CD4-positive, CD25-positive, alpha-beta regulatory T cell (primary cell): Measurements from ENCODE around the gene MYO18B. TPM values are rescaled to one million over a fixed set of nuclear protein-coding genes. Genes with fewer than 3 reads are reported as not detected.

Experiments used
- ATAC-seq, 2 donors: fragments of 150-1000 bp; cut with Tn5 transposase; one replicate each; pipeline ENCODE4 v1.10.0; 2021; ENCODE audit warnings: low read depth in 2 of 2, moderate number of reproducible peaks in 2 of 2, moderate library complexity in 1 of 2
- DNase-seq, 3 donors: peaks; one replicate each; pipeline versions ENCODE4 v3.0.0 to v3.0.0-alpha.2; 2012 to 2022; ENCODE audit warnings: mixed read lengths in 1 of 3
- H3K27ac ChIP-seq: one replicate; pipeline ENCODE4 v1.7.0; 2013; ENCODE audit warnings: mild to moderate bottlenecking, low read length; ENCODE audit not compliant: insufficient read depth, poor library complexity, severe bottlenecking
- H3K27me3 ChIP-seq: one replicate; pipeline ENCODE4 v1.7.0; 2013; ENCODE audit warnings: low read length; ENCODE audit not compliant: control insufficient read depth, insufficient read depth
- H3K36me3 ChIP-seq: one replicate; pipeline ENCODE4 v1.7.0; 2013; ENCODE audit warnings: mild to moderate bottlenecking, low read length, moderate library complexity; ENCODE audit not compliant: control insufficient read depth, insufficient read depth
- H3K4me1 ChIP-seq: 2 replicates; pipeline ENCODE4 v1.7.0; 2013; ENCODE audit warnings: mild to moderate bottlenecking, low read length; ENCODE audit not compliant: insufficient read depth, control insufficient read depth, poor library complexity, severe bottlenecking
- H3K4me3 ChIP-seq: one replicate; pipeline ENCODE4 v1.7.0; 2013; ENCODE audit warnings: low read depth, mild to moderate bottlenecking, low read length, moderate library complexity
- H3K9me3 ChIP-seq, 2 experiments: 1 replicate in 1 of 2; 2 replicates in 1 of 2; pipeline ENCODE4 v1.7.0; 2013; ENCODE audit warnings: low read length in 2 of 2, mild to moderate bottlenecking in 1 of 2, moderate library complexity in 1 of 2; ENCODE audit not compliant: control insufficient read depth in 2 of 2
- H3K27ac Mint-ChIP-seq, 3 donors: one replicate each; pipeline ENCODE4 v1.8.0; 2020 to 2022; ENCODE audit warnings: mild to moderate bottlenecking in 3 of 3, mixed read lengths in 3 of 3, moderate library complexity in 2 of 3
- H3K27me3 Mint-ChIP-seq: one replicate; pipeline ENCODE4 v1.8.0; 2022; ENCODE audit warnings: mild to moderate bottlenecking, mixed read lengths
- H3K36me3 Mint-ChIP-seq: one replicate; pipeline ENCODE4 v1.8.0; 2020; ENCODE audit warnings: mixed read lengths
- H3K4me1 Mint-ChIP-seq, 4 donors: one replicate each; pipeline ENCODE4 v1.8.0; 2020 to 2022; ENCODE audit warnings: mixed read lengths in 4 of 4, mild to moderate bottlenecking in 1 of 4
- H3K4me3 Mint-ChIP-seq, 4 donors: one replicate each; pipeline ENCODE4 v1.8.0; 2020 to 2022; ENCODE audit warnings: mild to moderate bottlenecking in 4 of 4, mixed read lengths in 4 of 4, moderate library complexity in 3 of 4
- H3K9me3 Mint-ChIP-seq, 7 donors: one replicate each; pipeline ENCODE4 v1.8.0; 2020 to 2022; ENCODE audit warnings: mixed read lengths in 7 of 7, mild to moderate bottlenecking in 3 of 7, moderate library complexity in 2 of 7
- polyA plus RNA-seq, 4 donors: library from polyadenylated mRNA; unstranded; fragments of 300-500 nt; fragmentation: Illumina TruSeq; gene quantifications; one replicate each; pipeline ENCODE4 v1.2.3, GENCODE V29; 2021
- total RNA-seq: library from RNA; stranded (reverse); gene quantifications from one replicate; pipeline ENCODE4 v1.2.3, GENCODE V29; 2022

The MYO18B gene
- total and polyA plus RNA-seq, 5 donors from 2014 or later = 0.27 to 0.35 TPM; not detected in 3

DNA sequence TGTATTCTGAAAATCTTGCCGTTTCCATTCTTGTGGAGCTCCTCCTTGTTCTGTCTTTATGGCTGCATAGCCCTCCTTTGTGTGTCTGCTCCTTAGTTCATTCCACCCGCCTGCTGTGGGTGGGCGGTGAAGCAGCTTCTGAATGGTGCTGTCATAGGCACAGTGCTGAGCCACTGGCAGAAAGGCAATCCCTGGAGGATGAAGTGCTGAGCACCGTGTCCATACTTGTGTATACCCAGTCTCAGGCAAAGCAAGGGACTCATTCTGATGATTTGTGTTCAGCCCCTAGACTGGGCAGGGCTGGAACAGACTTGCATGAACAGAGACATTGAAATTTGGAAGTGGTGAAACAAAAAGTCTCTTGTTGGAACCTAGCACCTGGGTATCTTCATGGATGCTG is 134.9 kb downstream of the MYO18B start:
- Mint-ChIP-seq H3K36me3 (no peaks in the 10 kb centered on the region), H3K27me3 (peaks cover 9% of the 10 kb centered on the region), H3K9me3 (no peaks in the 10 kb centered on the region), H3K27ac (no peak overlapping the region), H3K4me3 (no peak overlapping the region), H3K4me1 (no peaks in the 10 kb centered on the region)
- Histone ChIP-seq H3K4me3 (no peak overlapping the region), H3K4me1 (no peaks in the 10 kb centered on the region), H3K27me3 (no peaks in the 10 kb centered on the region), H3K36me3 (no peaks in the 10 kb centered on the region), H3K9me3 (no peaks in the 10 kb centered on the region), H3K27ac (no peak overlapping the region)
- DNase-seq (no peak), ATAC-seq (no peak)

DNA sequence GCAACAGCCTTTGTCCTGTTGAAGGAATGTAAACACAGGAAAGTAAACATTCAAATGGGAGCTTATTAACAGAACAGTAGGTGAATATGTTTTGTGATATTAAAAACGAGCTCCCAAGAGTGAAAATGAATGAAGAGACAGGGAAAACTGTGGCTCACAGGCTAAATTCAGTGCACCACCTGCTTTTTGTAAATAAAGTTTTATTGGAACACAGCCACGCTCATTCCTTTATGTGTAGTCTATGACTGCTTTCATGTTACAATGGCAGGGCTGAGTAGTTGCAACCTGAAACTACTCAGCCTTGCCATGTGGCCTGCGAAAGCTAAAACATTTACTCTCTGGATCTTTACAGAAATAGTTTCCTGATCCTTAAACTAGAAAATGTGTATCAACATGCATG is 136.9 kb downstream of the MYO18B start:
- H3K4me3 Mint-ChIP-seq = no peak overlapping the region
- H3K4me1 Mint-ChIP-seq = no peaks in the 10 kb centered on the region
- ATAC-seq (no peak), DNase-seq (no peak)
- H3K27ac Mint-ChIP-seq = no peak overlapping the region
- no peak overlapping the region for H3K4me3 ChIP-seq
- H3K27ac ChIP-seq = no peak overlapping the region
- peaks cover 13% of the 10 kb centered on the region for H3K27me3 Mint-ChIP-seq
- H3K9me3 ChIP-seq = no peaks in the 10 kb centered on the region
- H3K9me3 Mint-ChIP-seq = no peaks in the 10 kb centered on the region
- H3K4me1 ChIP-seq = no peaks in the 10 kb centered on the region
- H3K27me3 ChIP-seq = no peaks in the 10 kb centered on the region
- no peaks in the 10 kb centered on the region for H3K36me3 Mint-ChIP-seq
- H3K36me3 ChIP-seq = no peaks in the 10 kb centered on the region

DNA sequence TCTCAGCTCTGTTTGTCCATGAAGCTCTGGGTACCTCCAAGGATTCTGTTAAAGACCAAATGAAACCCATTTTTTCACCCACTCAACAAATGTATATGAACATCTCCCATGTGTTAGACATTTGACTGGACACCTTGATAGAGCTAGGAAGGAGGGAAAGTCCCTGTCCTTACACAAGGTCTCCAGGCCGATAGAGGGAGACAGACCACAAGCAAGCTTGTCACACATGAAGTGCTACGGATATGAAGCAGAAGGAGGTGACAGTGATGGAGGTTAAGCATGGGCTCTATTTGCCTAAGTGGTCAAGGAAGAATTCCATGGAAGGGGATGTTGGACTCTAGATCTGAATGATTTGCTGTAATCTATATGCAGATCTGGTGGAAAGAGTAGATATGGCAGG is 138.5 kb downstream of the MYO18B start:
- Mint-ChIP-seq H3K9me3 (no peaks in the 10 kb centered on the region), H3K36me3 (no peaks in the 10 kb centered on the region), H3K27me3 (peaks cover 13% of the 10 kb centered on the region), H3K4me3 (no peak overlapping the region), H3K4me1 (no peaks in the 10 kb centered on the region), H3K27ac (no peak overlapping the region)
- H3K4me1 ChIP-seq = no peaks in the 10 kb centered on the region
- DNase-seq (no peak), ATAC-seq (no peak)
- H3K9me3 ChIP-seq = no peaks in the 10 kb centered on the region
- no peaks in the 10 kb centered on the region for H3K27me3 ChIP-seq
- H3K27ac ChIP-seq = no peak overlapping the region
- H3K4me3 ChIP-seq = no peak overlapping the region
- H3K36me3 ChIP-seq = no peaks in the 10 kb centered on the region

DNA sequence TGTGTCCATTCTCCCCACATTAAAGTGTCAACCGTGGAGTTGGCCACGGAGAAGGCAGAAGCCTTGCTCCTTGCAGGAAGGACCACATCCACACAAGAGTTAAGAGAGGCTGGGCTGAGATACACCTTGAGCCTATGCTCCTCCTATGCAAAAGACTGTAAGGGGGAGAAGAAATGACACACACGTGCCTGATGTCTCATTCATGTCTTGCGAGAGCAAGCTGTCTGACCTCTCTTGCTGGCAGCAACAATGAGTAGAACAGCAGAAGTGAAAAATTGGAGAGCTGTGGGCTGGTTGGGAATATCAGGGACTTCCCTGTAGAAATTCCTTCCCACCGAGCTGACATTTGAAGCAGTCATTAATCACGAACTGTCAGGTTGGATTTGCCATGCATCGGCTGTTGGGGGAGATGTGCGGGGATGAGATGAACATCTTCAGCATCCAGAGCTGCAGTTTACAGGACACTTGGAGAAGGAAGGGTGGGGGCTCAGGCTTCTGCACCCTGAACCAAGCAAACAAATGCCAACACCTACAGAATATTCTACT is 139.3 kb downstream of the MYO18B start:
- Histone ChIP-seq H3K4me3 (no peak overlapping the region), H3K36me3 (no peaks in the 10 kb centered on the region), H3K27me3 (no peaks in the 10 kb centered on the region), H3K27ac (no peak overlapping the region), H3K4me1 (no peaks in the 10 kb centered on the region), H3K9me3 (no peaks in the 10 kb centered on the region)
- Mint-ChIP-seq H3K9me3 (no peaks in the 10 kb centered on the region), H3K4me1 (no peaks in the 10 kb centered on the region), H3K27ac (no peak overlapping the region), H3K36me3 (no peaks in the 10 kb centered on the region), H3K4me3 (no peak overlapping the region), H3K27me3 (peaks cover 13% of the 10 kb centered on the region)
- ATAC-seq (no peak), DNase-seq (no peak)

DNA sequence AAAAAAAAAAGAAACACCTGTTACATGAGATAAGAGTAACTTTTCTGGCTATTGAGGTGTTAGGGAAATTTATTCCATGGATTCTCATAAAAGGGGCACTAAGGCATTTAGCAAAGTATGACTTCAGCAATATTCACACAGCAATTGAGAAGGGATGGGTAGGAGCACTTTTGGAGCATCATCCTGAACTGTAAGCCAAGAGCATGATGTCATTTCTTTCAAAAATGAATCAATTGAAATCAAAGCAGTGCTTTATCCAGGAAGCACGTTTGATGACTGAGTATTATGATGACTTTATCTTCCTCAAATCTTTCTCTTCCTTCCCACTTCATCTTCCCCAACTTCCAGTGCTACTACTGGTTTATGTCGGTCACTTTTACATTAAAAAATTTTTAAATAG is 140.4 kb downstream of the MYO18B start:
- no peaks in the 10 kb centered on the region for H3K36me3 Mint-ChIP-seq
- H3K27me3 Mint-ChIP-seq = peaks cover 13% of the 10 kb centered on the region
- H3K9me3 Mint-ChIP-seq = no peaks in the 10 kb centered on the region
- no peaks in the 10 kb centered on the region for H3K9me3 ChIP-seq
- H3K27ac Mint-ChIP-seq = no peak overlapping the region
- no peak overlapping the region for H3K27ac ChIP-seq
- H3K27me3 ChIP-seq = no peaks in the 10 kb centered on the region
- H3K36me3 ChIP-seq = no peaks in the 10 kb centered on the region
- H3K4me3 ChIP-seq = no peak overlapping the region
- ATAC-seq (no peak), DNase-seq (no peak)
- H3K4me3 Mint-ChIP-seq = no peak overlapping the region
- no peaks in the 10 kb centered on the region for H3K4me1 ChIP-seq
- H3K4me1 Mint-ChIP-seq = no peaks in the 10 kb centered on the region

DNA sequence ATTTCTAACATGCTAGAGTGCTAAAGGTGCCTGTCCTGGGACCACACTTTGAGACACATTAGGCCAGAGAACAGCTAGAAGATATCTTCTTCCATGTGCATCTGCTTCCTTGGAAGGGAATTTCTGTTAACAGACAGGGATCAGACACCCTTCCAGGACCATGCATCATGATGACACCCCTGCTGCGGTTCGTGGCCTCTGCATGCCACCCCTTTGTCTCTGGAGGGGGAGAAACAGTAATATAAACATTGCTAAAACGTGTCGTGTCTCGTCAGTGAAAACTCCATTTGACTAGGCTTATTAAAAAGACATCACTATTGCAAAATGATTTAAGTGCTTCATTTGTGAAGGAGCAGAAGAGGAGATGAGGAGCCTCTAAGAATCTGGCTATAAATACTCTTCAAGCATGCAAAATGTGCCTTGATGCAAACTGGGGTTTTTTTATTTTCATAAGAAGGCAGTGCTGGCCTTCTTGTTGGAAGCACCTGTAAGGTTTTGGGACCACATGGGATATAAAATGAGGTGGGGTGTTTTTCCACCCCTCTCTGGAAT is 141.6 kb downstream of the MYO18B start:
- Mint-ChIP-seq H3K4me1 (no peaks in the 10 kb centered on the region), H3K27ac (no peak overlapping the region), H3K36me3 (no peaks in the 10 kb centered on the region), H3K9me3 (no peaks in the 10 kb centered on the region), H3K4me3 (no peak overlapping the region), H3K27me3 (peaks cover 13% of the 10 kb centered on the region)
- ATAC-seq = no peak
- no peak for DNase-seq
- no peak overlapping the region for H3K27ac ChIP-seq
- no peaks in the 10 kb centered on the region for H3K4me1 ChIP-seq
- no peak overlapping the region for H3K4me3 ChIP-seq
- no peaks in the 10 kb centered on the region for H3K9me3 ChIP-seq
- no peaks in the 10 kb centered on the region for H3K36me3 ChIP-seq
- H3K27me3 ChIP-seq = no peaks in the 10 kb centered on the region

DNA sequence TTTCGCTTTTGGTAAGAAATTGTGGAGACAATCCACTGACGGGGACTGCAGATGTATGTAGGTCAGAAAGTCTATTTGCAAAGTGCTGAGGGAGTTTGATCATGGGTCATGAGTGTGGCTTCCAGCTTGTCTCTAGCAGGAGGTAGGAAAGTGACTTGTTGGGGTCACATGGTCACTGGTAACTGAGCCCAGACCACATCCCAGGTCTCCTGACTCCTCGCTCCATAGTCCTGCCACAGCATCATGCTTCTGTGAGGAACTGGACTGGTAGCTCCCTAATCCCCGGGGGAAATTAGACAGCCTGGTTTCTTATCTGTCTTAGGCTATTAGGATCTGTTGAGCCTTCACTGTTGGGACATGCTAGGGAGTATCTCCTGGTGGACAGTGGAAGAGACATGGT is 142.1 kb downstream of the MYO18B start:
- Mint-ChIP-seq H3K27me3 (peaks cover 12% of the 10 kb centered on the region), H3K4me3 (no peak overlapping the region), H3K36me3 (no peaks in the 10 kb centered on the region), H3K9me3 (no peaks in the 10 kb centered on the region), H3K27ac (no peak overlapping the region), H3K4me1 (no peaks in the 10 kb centered on the region)
- DNase-seq (no peak), ATAC-seq (no peak)
- no peak overlapping the region for H3K4me3 ChIP-seq
- H3K9me3 ChIP-seq = no peaks in the 10 kb centered on the region
- no peaks in the 10 kb centered on the region for H3K36me3 ChIP-seq
- H3K27me3 ChIP-seq = no peaks in the 10 kb centered on the region
- no peak overlapping the region for H3K27ac ChIP-seq
- H3K4me1 ChIP-seq = no peaks in the 10 kb centered on the region

DNA sequence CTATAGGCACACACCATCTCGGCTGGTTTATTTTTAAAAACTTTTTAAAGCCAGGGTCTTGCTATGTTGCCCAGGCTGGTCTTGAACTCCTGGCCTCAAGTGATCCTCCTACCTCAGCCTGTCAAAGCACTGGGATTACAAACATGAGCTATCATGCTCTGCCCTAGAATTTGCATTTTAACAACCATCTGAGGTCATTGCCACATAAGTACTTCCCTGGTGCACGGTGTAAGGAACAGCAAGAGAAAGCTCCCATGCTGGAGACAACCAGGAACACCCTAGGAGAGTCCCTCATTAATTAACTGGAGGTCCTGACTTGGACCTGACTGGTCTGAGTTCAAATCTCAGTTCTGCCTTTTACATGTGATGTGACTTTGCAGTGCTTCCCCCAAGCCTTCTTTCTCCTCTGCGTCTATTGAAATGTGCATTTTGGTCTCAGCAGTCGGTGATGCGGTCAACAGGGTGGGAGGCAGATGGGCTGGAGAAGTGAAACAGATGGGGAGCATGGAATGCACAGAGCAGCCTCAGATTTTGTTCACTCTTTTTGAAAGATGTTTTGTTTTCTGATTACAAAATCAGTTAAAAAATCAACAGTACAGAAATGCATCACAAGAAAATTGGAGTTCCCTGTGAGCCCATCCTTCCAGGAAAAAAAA is 146.5 kb downstream of the MYO18B start:
- no peak overlapping the region for H3K4me3 Mint-ChIP-seq
- H3K4me1 Mint-ChIP-seq = no peaks in the 10 kb centered on the region
- no peak for DNase-seq
- H3K9me3 Mint-ChIP-seq = no peaks in the 10 kb centered on the region
- H3K27ac ChIP-seq = no peak overlapping the region
- ATAC-seq = no peak
- no peaks in the 10 kb centered on the region for H3K4me1 ChIP-seq
- no peaks in the 10 kb centered on the region for H3K27me3 ChIP-seq
- no peaks in the 10 kb centered on the region for H3K36me3 ChIP-seq
- no peak overlapping the region for H3K27ac Mint-ChIP-seq
- H3K27me3 Mint-ChIP-seq = no peaks in the 10 kb centered on the region
- H3K4me3 ChIP-seq = no peak overlapping the region
- no peaks in the 10 kb centered on the region for H3K36me3 Mint-ChIP-seq
- no peaks in the 10 kb centered on the region for H3K9me3 ChIP-seq
